Loucy (cell line): Measurements from ENCODE around the gene ARID1B.

Experiments used
- CTCF ChIP-seq: fragments of 200-600 bp; sonication (generic); conservative IDR thresholded peaks from 2 replicates; pipeline ENCODE4 v1.5.1; 2014; ENCODE audit warnings: mild to moderate bottlenecking, antibody characterized with exemption, low read length
- EZH2phosphoT487 ChIP-seq: fragments of 200-600 bp; IDR thresholded peaks from 2 replicates; pipeline ENCODE4 v1.6.1; 2018; ENCODE audit warnings: antibody characterized with exemption, mild to moderate bottlenecking, moderate library complexity, borderline replicate concordance

- TF ChIP-seq CTCF, result no peak
- TF ChIP-seq EZH2phosphoT487, result no peak
These were observed 134.4 kb downstream of the ARID1B start for GRCh38 chr6:156911581-156911980.
